Iris pigment epithelial cell (primary cell): Measurements from ENCODE around the gene PANK1.
A peak's percentile ranks its signal among the peaks of the same experiment; 100 is the strongest.
"Not testable (repeated sequence)": the region's sequence is repeated elsewhere in the genome, so short reads cannot be mapped to it uniquely, and the experiment has no call there.

Experiments used
- DNase-seq: peaks from one replicate; pipeline ENCODE4 v3.0.0-alpha.2; 2011; ENCODE audit warnings: low read depth

Gene PANK1

GRCh38 chr10:89651916-89652573 lies 7.0 kb upstream of the PANK1 start:
- no peak for DNase-seq

DNA sequence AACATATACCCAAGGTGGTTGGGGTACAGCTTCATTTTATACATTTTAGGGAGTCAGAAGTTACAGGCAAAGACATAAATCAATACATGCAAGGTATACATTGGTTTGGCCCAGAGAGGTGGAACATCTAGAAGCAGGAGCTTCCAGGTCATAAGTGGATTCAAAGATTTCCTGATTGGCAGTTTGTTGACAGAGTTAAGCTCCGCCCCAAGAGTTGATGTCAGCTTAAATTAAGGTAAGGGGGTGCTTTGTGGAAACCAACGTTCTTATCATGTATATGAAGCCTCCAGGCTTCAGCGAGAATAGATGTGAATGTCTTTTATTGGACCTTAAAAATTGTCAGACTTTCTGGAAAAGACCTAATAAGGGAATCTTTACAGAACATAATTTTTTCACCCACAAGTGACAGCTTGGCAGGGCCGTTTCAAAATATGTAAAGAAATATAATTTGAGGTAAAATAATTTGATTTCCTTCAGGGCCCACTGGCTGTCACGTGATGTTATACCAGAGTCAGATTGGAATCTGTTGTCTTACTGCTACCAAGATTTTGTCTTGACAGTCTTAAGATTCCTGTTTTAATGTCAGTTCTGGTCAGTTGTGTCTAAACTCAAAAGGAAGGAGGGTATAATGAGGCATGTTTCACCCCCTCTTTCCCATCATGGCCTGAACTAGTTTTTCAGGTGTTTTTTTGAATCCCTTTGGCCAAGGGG lies 6.3 kb upstream of the PANK1 start:
- no peak for DNase-seq

DNA sequence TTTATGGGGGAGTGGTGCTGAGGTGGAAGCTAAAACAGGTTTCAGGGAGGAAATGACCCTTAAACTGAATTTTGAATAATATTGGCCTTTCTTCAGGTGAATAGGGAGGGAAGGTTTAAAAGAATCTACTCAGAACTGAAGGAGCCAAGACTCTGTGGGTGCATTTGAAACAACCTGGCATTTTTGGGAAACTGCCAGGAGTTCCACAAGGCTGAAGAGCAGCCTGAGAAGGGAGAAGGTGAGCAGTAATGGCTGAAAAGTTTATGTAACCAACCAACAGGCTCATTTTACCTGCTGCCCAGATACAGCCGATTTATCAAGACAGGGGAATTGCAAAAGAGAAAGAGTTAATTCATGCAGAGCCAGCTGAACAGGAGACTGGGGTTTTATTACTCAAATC lies 4.0 kb upstream of the PANK1 start:
- no peak for DNase-seq

DNA sequence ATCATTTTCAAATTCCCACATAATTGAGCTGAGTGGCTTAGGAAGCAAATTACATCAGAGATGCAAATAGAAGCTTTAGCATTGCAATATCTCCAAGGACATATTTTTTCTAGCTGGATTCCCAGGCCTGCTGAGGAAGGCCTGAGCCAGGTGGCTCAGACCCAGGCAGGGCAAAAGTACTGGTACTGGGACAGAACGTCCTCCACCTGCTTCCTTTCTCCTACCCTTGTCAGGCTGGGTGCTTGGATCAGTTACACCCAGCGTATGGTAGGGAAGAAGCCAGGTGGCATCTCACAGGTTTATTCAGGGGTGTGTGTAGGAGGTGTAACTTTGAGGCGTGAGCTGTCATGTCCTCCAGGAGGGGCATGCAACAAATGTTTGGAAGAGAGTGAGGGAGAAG lies 3.0 kb upstream of the PANK1 start:
- no peak for DNase-seq

GRCh38 chr10:89646889-89647657 lies 2.0 kb upstream of the PANK1 start:
- no peak for DNase-seq

DNA sequence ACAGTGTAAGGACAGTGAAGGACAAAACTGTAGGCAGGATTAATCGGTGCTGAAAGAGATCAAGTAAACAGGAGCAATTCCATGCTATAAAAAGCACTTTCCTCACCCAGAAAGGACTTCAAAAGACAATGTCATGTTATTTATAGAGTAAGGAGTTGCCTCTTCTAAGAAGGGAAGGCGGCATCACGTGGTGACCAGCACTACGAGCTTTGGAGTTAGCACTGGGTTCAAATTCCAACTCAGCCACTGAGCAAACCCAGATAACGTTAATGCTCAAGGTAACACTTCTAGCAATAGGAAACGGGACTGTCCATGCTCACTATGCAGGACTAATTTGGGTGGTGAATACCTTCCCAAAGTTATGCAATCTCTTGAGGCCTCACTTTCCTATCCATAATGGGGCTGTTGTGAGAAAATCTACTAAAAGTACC lies 715 bp upstream of the PANK1 start:
- no peak for DNase-seq

GRCh38 chr10:89644691-89644966 lies 413 bp downstream of the PANK1 start:
- DNase-seq = no peak

GRCh38 chr10:89643812-89644690 lies 991 bp downstream of the PANK1 start:
- peak; percentile 99 for DNase-seq

DNA sequence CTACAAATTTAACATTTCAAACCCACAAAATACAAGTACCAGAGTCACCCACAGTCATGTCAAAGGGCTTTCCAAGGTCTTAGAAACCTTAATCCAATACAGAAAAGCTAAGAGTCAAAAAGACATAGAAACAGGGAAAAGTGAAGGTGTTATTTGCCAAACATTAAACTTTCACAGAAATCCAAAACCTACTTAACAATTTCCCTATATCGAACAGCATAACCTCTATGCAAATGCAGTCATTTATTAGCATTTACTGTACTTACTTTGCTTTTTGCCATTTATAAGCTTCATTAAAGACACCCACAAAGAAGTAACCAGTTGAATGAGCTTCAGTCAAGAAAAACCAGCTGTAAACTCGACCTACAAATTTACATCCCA lies 1.6 kb downstream of the PANK1 start:
- DNase-seq = no peak

DNA sequence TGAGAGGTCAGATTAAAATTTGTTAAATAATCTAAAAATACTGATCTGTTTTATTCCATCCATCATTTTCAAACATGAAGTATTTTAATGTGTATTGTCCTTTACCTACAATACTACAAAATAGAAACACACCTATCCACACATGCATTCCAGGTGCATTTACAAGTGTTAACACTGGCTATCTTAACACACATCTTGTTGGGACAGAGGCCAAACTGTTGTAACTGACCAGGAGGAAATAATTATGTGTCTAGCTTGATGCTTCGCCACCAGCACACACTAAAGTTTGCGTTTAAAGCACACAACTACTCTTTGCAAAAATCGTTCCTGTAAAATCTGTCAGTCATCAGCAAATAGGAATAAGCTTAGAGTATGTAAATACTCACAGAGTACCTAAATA lies 2.8 kb downstream of the PANK1 start:
- DNase-seq = no peak

DNA sequence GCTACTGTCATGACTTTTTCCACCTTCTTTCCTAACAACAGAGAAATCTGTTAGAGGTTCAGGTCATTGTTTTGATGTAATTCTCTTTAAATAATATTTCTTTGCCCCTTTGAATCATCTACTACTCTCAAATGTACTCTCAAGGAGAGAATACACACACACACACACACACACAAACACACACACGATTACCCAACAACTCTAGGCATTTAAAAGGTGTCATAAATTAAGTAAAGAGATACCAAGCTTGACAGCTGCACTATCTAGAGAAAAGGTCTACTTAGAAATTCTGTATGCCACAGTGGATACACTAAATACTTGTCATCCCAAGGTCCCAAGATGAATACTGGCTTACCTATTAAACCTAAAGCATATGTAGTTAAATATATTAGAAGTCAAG lies 4.8 kb downstream of the PANK1 start:
- DNase-seq = no peak

GRCh38 chr10:89639326-89639725 lies 5.7 kb downstream of the PANK1 start:
- no peak for DNase-seq

GRCh38 chr10:89637113-89637512 lies 7.9 kb downstream of the PANK1 start:
- DNase-seq = no peak

GRCh38 chr10:89634637-89635036 lies 10.4 kb downstream of the PANK1 start:
- DNase-seq = no peak

DNA sequence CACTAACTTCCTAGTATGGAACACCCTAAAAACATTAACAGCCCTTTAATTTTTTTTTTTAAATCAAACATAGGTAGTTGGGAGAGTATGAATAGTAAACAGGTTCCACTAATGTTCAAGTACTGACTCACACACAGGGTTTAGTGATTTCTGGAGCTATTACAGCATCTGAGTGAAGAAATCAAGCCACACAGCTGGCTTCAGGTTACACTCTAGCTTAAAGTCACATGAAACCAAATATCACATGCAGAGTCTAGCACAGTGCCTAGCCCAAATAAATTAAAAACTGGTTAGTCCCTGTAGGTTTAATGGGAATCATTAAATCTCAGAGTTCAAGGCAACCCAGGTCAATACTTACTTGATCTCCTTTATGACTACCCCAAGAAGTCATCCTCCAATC lies 11.6 kb downstream of the PANK1 start:
- peak; percentile 95 for DNase-seq

DNA sequence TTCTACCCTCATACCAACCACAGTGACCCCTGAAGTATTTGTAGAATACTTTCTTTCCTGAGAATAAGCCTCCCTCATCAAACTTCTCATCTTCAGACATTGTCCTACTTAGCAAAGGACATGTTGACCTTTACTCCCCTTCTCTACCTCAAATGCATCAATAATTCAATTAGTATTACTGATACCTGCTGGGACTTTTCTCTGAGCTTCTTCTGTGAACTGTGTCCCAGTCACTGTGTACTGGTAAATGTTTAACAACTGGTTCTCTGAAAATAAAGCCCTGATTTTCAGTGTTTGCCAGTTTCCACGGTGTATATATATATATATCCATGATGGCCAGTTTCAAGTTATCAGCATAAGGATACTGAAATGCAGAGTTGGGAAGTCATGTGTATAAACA lies 12.2 kb downstream of the PANK1 start:
- DNase-seq = no peak

GRCh38 chr10:89627830-89628229 lies 17.2 kb downstream of the PANK1 start:
- no peak for DNase-seq

GRCh38 chr10:89625041-89625765 lies 19.8 kb downstream of the PANK1 start:
- DNase-seq = peak; percentile 91

- no peak for DNase-seq
Measured at GRCh38 chr10:89624020-89624419, 21.0 kb downstream of the PANK1 start.

GRCh38 chr10:89622151-89622550 lies 22.9 kb downstream of the PANK1 start:
- DNase-seq = no peak

DNA sequence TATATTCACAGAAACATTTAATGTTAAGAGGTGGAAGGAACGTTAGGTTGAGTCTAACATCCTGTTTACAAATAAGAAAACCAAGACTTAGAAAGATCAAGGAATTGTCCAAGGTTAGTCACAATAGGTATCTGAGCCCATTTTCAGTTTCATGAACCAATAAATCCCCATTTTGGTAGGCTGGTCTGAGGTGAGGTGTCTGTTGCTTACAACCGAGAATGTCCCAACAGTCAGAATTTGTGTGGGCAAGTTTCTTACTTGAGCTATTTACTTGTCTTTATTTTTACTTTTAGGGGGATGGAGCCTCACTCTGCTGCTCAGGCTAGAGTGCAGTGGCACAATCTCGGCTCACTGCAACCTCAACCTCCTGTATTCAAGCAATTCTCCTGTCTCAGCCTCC lies 23.6 kb downstream of the PANK1 start:
- DNase-seq = no peak

- not testable (repeated sequence) for DNase-seq
Measured at GRCh38 chr10:89620296-89620695, 24.7 kb downstream of the PANK1 start.
